GM21529 (cell line): ENCODE measurements around the gene VPREB3.

Source experiments
- ATAC-seq: cut with Tn5 transposase; IDR thresholded peaks from one replicate; pipeline ENCODE4 v1.9.1; 2021; ENCODE audit not compliant: unreplicated experiment

Gene VPREB3

DNA sequence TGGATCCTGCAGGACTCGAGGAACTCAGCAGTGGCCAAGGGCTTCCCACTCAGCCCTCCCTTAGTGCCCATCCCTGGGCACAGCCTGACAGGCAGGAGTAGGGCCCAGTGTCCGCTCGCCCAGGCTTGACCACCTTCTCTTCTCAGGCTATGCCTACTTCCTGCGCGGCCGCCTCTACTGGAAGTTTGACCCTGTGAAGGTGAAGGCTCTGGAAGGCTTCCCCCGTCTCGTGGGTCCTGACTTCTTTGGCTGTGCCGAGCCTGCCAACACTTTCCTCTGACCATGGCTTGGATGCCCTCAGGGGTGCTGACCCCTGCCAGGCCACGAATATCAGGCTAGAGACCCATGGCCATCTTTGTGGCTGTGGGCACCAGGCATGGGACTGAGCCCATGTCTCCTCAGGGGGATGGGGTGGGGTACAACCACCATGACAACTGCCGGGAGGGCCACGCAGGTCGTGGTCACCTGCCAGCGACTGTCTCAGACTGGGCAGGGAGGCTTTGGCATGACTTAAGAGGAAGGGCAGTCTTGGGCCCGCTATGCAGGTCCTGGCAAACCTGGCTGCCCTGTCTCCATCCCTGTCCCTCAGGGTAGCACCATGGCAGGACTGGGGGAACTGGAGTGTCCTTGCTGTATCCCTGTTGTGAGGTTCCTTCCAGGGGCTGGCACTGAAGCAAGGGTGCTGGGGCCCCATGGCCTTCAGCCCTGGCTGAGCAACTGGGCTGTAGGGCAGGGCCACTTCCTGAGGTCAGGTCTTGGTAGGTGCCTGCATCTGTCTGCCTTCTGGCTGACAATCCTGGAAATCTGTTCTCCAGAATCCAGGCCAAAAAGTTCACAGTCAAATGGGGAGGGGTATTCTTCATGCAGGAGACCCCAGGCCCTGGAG, 29.3 kb upstream of the VPREB3 start:
- ATAC-seq, result no peak

DNA sequence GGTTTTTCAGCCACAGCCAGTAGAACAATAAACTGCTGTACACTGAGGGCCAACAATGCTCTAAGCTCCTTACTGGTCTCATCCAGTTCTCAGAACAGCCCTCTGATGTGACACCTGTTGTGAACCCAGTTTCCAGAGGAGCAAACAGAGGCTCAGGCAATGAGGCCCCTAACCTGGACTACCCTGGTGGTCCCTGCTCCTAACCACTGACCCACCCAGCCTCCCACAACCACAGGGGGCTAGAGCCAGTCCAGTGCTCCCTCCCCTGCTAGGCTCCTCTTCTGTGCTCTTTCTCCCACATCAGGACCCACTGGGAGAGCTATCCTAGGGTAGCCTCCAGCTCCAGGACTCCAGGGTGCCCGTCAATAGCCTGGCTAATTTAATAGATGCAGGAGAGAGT, 28.5 kb upstream of the VPREB3 start:
- no peak for ATAC-seq

DNA sequence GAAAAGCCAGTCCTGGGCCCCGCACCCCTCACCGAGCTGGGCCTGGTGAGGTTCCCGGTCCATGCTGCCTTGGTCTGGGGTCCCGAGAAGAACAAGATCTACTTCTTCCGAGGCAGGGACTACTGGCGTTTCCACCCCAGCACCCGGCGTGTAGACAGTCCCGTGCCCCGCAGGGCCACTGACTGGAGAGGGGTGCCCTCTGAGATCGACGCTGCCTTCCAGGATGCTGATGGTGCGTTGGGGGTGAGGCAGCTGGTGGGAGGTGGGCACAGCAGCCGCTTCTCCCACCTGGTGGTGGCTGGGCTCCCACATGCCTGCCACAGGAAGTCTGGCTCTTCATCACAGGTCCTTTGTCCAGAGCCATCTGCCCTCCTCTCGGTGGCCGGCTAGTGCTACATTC, 28.0 kb upstream of the VPREB3 start:
- ATAC-seq, result no peak

DNA sequence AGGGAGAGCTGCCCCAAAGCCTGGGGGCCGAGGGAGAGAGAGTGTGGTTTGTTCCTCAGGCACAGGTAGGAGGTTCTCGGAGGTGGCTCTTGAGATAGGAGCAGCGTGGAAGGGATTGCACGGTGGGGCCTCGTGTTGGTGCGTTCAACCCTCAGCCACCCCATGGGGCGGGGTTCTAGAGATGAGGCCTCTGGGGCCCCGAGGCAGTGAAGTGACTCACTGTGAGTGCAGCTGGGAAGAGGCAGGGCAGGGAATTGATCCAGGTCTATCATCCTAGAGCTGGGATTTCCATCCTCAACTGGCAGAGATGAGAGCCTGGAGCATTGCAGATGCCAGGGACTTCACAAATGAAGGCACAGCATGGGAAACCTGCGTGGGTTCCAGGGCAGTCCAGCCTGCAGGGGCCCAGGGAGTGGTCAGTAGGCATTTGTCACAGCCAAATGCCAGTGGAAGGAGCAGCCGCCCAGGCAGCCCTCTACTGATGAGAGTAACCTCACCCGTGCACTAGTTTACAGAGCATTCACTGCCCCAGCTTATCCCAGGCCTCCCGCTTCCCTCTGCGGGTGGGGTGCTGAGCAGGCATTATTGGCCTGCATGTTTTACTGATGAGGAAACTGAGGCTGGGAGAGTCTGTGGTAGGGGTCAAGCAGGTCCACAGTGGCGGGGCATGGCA, 27.4 kb upstream of the VPREB3 start:
- ATAC-seq, result no peak

DNA sequence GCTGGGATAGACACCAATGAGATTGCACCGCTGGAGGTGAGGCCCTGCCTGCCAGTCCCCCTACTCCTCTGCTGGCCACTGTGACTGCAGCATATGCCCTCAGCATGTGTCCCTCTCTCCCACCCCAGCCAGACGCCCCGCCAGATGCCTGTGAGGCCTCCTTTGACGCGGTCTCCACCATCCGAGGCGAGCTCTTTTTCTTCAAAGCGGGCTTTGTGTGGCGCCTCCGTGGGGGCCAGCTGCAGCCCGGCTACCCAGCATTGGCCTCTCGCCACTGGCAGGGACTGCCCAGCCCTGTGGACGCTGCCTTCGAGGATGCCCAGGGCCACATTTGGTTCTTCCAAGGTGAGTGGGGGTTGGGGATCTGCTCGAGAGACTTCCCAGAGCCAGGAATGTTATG, 26.8 kb upstream of the VPREB3 start:
- ATAC-seq, result no peak

DNA sequence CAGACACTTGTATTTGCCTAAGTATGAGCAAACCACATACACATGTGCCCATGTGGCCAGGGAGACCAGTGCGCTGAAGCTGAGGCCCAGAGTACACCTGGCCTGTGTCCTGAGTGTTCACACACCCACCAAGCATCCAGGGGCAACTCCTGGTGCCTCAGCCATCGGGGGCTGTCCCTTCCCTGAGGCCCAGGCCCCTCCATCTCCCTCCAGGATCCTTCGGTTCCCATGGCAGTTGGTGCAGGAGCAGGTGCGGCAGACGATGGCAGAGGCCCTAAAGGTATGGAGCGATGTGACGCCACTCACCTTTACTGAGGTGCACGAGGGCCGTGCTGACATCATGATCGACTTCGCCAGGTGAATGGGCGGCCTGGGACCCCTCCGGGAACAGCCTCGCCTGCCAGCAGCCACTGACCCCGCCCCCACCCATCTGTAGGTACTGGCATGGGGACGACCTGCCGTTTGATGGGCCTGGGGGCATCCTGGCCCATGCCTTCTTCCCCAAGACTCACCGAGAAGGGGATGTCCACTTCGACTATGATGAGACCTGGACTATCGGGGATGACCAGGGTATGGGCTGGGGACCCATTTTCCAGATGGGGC, 26.0 kb upstream of the VPREB3 start:
- ATAC-seq, result no peak

DNA sequence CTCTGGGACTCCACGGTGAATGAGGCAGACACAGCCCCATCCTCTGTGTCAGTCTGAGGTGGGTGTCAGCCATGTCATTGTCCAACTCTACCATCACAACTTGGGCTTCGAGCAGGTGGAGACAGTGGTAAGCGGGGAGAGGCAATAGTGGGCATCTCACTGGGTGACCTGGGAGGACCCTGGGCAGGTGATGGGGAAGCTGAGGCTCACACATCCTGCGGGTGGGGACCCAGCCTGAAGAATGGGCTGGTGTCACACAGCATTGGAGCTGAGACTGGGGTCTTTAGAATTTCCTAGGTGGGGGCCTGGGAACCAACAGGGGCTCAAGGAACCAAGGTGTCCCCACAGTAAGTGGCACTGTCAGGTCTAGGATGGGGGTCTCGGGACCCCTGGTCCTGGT, 25.5 kb upstream of the VPREB3 start:
- no peak for ATAC-seq

DNA sequence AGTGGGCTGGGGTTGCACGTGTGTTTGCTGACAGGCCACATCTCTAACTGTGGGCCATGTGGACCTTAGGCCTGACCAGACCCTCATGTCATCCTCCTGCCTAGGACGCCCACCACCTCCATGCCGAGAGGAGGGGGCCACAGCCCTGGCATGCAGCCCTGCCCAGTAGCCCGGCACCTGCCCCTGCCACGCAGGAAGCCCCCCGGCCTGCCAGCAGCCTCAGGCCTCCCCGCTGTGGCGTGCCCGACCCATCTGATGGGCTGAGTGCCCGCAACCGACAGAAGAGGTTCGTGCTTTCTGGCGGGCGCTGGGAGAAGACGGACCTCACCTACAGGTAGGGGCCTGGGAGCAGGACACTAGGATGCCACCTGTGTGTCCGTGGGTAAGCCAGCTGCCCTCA, 24.9 kb upstream of the VPREB3 start:
- ATAC-seq, result no peak

DNA sequence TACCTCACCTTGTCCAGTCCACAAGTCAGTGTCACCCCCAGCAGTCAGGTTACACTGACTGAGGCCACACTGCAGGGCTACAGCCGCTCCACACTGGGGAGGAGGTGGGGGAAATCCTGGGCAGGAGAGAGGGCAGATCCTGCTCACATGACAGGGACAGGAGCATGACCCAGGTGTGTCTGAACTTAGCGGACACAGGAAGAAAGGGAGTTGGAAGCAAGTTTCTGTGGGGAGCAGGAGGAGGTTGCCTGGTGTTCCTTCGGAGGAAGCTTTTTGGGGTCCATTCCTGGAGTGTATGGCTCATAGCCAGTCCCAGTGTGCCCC, 24.3 kb upstream of the VPREB3 start:
- ATAC-seq, result no peak

DNA sequence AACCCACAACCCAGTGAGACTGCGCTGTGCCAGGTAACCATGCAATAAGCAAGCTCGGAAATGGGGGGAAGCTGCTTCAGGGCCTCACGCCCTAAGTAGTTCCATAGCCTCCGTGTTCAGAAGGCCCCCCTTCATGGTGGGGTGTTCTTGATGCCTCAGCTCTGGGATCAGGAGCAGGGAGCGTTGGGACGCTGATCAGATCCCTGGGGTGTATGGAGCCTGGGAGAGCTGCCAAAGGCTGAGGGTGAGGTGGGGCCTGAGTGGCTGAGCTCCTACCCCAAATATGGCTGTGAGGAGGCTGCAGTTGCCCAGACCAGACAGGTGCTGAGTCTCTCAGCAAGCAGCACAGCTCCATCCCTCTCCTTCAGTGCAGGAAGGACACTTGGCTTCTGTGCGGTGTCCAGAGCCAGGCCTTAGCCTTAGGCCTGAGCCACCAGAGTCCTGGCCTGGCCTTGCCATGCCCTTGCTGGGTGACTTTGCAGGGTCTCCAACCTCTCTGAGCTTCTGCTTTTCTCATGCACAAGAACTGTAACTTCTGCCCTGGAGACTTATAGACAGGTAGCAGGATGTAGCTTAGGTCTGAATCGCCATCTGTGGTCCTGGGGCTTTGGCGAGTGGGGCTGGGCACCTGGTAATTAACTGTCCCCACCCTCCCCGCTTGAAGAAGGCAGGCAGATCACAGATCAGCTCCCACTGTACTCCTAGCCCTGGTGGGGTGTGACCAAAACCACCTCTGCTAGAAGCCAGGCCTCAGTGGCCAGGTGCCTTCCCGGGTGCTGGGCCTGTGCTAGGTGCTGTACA, 23.8 kb upstream of the VPREB3 start:
- no peak for ATAC-seq

DNA sequence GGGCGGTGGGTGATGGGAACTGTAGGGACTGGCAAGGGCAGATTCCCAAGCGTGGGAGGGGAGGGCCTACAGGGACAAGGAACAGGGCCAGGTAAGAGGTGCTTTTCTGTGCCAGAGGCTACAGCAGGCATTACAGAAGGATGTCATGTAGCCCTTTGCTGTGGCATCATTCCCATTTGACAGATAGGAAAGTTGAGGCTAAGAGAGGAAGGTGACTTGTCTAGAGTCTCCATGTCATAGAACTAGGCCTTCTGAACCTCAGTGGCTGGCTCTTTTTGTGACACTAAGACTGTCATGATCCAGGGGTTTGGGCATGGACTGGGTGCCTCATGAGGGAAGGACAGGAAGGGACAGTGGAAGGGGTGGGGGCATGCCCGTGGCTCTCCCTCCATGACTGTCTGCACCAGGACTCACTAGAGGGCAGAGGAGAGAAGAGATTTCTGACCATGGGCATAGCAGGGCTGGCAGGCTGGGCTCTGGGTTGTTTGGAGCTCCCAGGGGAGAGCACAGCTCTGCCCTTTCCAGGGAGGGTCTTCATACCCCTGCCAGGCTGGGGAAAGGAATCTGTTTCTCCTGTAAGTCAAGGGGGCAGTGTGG, 21.7 kb upstream of the VPREB3 start:
- no peak for ATAC-seq

DNA sequence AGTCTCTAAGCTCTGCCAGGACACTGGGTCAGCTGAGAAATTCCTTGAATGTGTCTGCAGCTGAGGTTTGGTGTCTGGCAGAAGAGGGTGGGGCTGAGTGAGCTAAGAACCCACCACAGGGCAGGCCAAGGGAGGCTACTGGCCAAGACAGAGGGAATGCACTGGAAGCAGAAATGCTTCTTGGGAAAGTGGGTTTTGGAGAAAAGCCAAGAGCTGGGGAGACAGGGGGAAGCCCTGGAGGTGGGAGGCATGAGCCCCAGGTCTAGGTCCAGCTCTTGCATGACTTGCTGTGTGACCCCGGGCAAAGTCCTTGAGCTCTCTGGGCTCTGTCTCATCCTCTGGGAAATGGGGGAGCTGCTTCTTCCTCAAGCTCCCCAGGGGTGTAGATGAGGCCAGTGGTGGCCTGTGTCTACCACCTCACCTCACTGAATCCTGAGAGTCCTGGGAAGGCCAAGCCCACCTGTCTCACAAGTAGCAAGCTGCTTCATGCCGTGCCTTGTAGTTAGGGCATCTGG, 20.8 kb upstream of the VPREB3 start:
- no peak for ATAC-seq

DNA sequence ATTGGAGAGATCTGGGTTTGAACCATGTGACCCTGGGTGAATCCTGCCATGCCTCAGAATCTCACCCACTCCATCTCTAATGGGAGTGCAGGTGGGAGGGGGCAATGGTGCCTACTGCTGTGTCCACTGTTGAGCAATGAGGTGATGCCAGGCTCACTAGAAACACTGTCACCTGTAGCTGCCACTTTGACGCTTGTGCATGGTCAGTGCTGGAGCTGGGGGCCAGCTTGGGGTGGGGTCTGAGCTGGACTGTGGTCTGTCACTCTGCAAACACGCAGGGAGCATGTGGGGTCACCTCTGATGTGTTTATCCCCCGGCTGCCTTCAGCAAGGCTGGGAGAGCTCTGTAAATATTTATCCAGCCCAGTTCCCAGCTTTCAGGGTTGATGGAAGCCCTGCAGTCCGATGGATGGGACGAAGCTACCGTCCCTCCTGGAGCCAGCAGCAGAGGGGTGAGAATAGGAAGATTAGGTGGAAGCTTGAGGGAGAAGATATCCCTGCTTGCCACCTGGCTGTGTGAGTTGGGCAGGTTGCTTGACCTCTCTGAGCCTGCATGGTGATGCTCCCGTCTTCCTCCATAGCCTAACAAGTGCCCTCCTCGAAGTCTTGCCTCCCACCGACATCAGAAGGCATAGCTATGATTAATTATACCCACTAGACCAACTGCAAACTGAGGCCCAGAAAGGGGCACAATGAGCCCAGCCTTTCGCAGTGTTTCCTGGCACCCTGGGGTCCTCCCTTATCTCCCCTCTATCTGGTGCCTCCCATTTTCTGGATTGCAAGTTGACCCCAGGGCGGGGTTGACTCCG, 20.1 kb upstream of the VPREB3 start:
- no peak for ATAC-seq

DNA sequence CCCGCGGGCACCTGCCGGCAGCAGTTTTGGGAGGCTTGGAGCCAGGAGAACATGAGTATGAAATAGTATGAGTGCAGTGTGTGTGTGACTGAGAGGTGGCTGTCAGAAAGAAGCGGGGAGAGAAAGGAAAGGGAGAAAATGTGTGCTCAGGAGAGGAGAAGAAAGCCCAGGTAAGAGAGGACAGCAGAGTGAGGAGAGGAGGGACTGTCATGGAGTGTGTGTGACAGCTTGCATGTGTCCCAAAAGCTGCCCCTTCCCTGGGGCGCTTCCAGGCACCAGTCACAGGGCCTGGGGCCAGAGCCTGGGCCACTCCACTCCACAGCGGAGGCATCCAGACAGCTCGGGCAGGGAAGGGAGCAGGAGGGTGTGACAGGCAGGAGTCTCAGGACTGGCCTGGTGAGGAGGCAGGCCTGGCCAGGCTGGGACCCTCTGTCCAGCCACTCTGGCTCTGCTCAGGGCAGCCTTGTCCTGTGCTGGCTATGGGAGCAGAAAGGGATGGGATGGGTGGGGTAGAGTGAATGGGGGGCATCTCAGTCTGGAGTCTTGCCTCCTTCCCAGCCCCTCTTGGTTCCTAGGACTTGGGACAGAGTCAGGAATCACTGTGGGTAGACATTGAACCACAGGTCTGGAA, 19.4 kb upstream of the VPREB3 start:
- no peak for ATAC-seq

DNA sequence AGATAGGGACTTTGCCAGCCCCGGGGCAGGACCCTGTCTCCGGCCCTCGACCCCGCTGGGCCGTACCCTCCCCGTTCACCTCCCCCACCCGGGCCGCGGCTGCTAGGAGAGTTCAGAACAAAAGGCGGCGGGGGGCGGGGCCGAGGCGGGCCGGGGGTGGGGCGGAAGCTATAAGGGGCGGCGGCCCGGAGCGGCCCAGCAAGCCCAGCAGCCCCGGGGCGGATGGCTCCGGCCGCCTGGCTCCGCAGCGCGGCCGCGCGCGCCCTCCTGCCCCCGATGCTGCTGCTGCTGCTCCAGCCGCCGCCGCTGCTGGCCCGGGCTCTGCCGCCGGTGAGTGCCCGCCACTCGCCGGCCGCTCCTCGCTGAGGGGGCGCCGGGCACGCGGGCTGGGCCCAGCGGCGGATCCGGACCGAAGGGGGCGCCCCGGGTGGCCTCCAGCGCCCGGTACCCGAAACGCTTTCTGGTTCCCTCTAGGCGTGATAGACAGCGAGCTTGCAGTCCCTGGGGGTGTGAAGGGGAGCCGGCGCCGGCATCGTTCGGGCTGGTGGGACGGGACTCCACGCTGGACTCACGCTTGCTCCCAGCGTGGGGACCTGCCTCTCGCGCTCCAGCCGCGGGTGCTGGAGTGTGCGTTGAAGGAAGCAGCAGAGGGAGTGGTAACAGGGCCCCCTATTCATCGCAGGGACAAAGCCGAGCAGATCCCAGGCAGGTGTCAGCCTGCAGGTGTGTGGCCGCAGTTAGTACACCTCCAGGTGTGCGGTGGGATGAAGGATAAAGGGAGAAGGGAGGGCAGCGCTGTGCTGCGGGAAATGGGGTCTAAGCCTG, 18.6 kb upstream of the VPREB3 start, which contains the start of gene MMP11:
TSS of gene MMP11 (plus strand) at position 201 of the 825 bp plus-strand sequence. CDS start at position 223, 22 bp downstream.
- ATAC-seq, result no peak

DNA sequence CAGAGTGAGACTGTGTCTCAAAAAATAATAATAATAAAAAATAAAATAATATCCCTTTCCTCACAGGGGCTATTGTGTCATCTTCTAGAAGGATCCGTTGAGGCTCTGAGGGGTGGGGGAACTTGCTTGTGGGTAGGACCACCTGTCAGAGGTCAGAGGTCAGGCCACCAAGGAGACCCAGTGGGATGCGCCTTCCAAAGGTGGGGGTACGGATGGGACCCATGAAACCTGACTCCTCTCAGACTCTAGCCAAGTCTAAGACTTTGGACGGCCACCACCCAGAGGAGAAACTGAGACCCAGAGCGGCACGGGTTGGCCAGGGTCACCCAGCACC, 18.1 kb upstream of the VPREB3 start:
- no peak for ATAC-seq

DNA sequence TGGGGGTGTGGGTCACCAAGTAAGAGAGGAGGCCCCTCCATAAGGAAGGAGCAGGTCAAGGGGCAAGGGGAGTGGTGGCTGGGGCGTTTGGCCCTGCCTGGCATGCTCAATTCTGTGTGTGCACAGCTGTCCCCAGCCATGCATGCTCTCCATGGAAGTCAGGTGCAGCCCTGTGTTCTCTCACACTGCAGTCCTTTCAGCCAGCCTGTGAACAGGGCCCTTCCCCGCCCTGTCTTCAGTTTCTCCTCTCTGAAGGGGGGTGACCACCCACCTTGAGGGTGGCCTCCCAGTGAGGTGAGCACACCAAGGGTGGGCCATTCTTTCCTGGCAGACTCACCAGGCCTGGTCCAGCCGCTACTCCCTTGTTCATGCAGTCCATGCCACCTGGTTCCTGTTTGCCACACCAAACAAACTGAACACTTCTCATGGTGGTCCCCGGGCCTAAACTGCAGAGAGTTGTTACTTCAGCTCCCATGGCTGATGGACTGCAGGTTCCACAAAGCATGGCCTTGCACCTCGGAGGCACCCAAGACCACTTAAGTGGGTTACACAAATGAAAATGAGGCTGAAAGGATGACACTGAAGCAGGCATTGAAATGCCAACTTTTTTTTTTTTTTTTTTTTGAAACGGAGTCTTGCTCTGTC, 15.2 kb upstream of the VPREB3 start:
- ATAC-seq, result no peak
